Middle frontal gyrus (tissue), 1 donor: ENCODE data around the gene CD109.
A peak's percentile ranks its signal among the peaks of the same experiment; 100 is the strongest.
"Not testable (repeated sequence)": the region's sequence is repeated elsewhere in the genome, so short reads cannot be mapped to it uniquely, and the experiment has no call there.

Source experiments
- DNase-seq: peaks from one replicate; pipeline ENCODE4 v3.0.0-alpha.2; 2015; ENCODE audit warnings: low spot score; ENCODE audit errors: extremely low spot score

Gene CD109

DNA sequence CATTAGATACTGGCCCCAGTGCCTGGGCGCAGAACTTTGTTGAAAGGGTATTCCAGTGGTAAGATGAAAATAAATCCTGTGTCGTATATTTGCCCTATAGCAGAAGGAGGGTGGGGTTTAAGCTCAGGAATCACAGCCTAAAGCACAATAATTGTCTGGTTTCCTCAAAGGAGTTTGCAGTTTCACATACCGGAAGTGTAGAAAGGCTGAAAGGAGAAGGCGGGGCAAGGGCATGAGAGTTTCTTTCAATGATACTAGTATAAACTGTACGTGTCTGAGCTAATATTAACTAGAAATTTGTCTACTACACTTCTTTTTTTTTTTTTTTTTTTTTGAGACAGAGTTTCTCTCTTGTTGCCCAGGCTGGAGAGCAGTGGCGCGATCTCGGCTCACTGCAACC, 29.2 kb downstream of the CD109 start:
- DNase-seq: not testable (repeated sequence)

DNA sequence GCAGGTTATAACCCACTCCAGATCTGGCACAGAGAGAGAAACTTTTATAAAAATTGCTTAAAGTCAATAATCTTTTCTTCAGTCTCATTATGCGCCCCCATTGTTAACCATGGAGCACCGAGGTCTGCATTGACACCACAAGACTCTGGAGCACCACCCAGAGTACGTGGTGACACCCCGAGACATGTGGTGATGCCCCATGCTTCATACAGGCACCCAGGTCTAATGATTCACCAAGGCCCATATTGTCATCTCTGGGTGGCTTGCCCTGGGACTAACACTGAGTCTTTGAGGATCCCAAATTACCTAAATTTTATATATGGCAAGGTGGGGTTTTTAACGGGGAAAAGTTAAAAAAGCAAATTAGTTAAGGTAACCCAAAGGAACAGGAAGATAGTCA, 31.1 kb downstream of the CD109 start:
- DNase-seq: no peak

DNA sequence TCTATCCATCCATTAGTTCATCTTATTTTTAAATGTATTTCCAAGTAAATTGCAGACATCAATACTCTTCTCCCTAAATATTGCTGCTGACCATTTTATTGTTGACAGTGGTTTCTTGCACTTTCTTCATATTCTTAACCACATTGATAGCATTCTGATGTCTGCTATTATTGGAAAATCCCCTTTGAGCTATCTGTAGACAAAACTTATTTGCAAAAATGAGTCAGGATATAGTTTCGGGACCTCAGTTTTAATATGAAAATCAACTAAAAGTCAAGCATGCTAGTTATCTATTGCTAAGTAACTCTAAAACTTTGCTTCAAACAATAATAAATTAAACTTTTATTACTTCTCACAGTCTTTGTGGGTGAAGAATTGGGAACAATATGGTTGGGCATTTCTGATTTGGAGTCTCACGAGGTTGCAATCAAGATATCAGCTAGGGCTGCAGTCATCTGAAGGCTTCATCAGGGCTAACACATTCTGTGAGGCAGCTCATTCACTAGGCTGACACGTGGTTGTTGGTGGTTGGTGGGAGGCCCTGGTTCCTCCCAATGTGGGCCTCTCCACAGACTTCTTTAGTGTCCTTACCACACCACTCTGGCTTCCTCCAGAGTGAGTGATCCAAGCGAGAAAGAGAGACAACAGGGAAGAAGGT, 32.7 kb downstream of the CD109 start:
- no peak for DNase-seq

DNA sequence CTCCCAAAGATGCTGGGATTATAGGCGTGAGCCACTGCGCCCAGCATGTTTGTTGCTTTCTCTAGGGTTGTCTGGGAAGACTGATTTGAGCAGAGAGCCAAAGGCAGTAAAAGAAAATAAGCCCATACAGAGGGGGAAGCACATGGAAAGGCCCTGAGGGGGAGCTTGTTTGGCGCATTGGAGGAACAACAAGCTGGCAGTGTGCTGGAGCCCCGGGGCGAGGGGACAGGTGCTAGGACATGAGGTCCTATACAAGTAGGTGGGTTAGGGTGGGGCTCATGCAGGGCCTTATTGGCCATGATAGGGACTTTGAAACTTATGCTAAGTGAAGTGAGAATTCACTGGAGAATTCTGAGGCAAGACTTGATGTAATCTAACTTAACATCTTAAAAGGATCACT, 35.3 kb downstream of the CD109 start:
- no peak for DNase-seq

DNA sequence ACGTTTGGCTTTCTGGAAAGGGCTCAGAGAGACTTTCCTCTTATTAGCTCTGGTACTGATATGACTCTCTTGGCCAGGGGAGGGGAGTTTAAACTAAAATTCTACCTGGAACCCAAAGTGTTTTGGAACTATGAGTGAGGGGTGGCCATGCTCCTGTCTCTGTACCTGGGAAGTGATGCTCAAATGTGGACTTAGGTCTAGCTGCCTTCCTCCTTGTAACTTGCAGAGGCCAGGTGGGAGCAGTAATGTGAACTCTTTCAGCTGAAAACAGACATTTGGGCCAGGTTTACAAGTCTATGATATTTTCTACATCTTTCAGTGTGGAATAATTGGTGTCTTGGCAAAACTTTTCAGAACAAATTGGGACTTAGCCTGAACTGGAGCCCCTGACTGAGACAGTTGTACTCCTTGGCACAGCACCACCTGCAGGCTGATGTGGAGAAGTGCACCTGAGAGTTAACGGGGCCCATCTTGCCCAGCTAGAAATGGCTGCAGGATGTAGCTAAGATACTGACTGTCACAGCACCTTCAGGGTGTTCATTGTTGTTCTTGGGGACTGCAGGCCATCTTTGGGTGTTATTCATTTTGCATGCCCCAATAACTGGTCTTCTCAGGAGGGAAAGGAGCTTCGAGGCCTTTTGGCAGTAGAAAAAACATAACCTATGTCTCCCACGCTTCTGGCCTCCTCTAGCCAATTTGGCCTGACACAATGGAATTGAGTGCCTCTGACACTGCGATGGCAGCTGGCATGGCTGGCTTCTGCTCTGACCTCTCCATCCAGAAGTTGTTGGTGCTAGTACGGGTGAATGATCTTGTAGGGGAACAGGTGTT, 37.1 kb downstream of the CD109 start:
- peak; percentile 37 for DNase-seq

DNA sequence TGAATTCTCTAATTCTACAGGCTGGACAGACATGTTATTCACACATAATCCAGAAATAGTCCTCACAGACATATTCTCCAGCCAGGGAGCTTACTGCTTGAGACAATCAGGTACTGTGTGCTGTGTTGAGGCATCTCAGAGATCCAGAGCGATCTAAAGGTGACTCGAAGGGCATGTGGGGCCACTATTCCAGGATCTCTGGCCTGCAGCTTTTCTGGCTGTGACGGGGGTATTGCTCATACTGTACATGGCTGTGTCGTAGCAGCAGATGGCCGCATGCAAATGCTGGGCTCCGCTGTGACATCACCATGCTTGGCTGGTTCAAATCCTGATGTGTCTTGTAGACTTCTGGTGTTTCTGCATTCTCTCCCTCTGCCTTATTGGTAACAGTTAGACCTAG, 37.8 kb downstream of the CD109 start:
- DNase-seq: no peak

DNA sequence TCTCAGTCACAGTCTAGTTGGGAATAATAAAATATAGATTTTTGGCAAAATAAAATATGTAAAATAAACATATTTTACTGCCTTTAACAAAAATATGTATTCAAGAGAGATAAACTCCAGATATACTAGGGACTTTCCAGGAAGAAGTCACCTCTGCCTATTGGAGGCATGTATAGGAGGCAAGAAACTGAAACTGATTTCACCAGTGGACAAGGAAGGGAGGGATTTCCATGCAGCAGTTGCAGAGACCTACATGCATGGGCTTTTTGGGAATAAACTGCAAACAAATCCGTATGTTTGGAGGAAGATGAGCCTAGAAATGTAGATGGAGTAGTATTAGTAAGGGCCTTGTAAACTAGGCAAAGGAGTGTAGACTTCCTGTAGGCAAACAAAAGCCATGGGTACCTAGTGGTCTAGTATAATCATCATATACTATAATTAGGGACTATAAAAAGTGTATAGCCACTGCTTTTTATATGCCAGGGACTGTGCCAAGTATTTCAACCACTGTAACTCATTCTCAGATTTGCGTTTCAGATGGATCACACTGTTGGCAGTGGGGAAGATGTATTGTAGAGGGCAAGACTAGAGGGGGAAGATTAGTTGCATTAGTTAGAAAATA, 38.9 kb downstream of the CD109 start:
- DNase-seq: no peak

DNA sequence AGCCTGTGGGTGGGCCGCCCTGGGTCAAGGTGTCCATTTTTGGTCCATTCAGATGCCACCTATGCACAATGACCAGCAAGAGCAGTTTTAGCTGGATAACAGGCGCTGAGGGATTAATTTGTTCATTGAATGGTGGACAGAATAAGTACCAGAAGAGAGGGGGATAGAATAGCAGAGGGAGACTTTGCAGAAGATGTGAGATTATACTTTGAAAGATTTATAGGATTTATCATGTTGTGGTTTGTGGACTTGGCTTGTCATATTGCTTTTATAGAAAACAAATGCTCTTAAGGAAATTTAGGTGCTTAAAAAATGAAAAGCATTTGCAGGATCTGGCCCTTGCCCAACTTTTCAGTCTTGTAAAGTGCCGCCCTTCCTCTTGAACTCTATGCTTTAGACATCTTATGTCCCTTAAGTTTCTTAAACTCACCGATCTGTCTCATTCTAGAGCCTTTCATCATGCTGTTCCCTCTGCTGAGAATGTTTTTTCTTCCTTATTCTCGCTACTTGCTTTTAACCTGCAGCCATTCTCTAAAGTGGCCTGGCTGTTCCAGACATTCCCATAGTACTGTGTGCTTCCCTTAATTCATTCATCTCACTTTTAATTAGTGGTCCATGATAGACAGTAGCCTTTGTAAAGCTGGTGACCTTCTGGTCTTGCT, 42.5 kb downstream of the CD109 start:
- DNase-seq: no peak

DNA sequence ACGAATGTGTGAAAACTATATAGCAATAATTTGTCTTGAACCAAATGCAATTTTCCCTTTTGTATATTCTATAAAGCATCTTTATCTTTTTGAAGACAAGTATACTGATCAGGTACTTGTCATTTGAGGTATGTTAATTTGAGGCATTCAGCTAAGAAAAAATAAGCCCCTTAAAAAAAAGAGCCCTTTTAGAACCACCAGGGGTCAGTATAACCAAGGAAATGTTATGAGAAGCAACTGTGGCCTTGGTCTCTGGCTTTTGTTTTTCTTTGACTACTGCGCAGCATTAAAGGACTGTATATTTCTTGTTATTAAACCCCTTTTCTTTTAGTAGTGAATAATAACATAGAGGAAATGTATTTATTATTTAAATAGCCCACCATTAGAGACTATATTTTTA, 43.1 kb downstream of the CD109 start:
- peak; percentile 46 for DNase-seq

DNA sequence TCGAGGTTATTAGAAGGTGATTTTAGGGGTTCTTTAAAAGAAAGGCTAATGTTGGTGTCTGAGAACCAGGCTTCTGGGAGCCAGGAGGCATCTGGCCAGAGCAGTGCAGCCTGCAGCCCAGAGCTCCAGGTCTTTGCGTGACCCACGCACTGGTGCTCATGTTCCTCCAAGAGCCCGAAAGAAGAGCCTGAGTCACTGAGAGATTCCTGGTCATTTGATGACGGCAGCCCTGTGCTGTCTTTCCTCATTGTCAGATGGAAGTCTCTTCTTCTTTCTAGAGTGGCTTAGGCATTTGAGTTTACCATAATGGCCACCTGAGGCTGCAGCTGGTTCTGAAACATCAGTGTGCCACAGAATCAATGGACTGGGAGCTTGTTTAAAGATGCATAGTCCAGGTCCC, 46.4 kb downstream of the CD109 start:
- no peak for DNase-seq

DNA sequence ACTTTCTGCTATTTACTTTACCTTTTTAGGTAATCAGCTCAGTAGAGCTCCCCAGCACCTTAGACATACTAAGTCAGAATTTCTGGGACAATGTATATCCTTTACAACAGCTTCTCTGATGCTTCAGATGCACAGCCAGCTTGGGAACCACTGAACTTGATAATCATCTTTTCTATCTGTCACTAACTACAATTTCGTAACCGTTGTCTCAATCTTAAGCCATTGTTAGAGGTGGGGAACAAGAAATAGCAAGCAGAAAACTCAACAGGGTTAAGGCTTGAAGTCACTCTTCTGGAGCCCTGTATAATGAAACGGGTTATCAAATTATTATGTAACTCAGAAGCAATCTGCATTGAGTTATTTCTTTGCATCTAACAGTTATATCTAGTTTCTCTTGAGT, 47.1 kb downstream of the CD109 start:
- no peak for DNase-seq

DNA sequence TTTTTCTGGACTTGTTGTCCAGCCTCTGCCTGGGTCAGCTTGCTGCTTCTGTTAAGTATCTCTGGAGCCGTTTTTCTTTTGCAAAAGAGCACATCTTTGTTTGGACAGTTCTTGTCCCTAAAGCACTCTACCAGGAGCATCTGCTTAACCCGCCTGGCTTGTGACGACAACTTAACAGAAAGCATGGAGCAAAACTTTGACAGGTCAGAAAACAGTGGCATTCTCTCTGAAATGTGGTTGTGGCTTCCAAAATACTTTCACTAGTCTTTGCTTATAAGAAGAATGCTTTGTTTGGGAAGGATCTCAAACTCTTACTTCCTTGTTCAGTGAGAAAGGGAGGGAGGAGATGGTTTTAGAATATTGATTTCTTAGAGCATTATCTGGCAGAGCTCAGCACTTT, 47.6 kb downstream of the CD109 start:
- DNase-seq: no peak

DNA sequence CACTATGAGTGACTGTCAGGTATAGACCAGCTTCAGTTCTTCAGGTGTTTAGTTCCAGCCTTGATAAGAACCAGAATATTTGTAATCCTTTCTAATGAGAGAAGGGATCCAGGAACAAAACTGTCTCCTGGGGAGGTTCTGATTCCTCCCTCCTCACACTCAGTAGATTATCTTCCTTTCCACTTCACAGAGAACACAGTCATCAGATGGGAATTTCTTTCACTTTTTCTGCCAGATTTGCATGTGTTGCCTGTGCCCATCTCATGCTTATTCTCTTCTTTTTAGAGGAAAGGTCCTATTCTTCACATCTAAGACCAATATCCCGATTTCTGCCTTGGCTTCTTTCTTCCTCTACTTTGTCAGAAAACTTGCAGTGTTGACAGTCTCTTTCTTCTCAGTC, 50.8 kb downstream of the CD109 start:
- no peak for DNase-seq

DNA sequence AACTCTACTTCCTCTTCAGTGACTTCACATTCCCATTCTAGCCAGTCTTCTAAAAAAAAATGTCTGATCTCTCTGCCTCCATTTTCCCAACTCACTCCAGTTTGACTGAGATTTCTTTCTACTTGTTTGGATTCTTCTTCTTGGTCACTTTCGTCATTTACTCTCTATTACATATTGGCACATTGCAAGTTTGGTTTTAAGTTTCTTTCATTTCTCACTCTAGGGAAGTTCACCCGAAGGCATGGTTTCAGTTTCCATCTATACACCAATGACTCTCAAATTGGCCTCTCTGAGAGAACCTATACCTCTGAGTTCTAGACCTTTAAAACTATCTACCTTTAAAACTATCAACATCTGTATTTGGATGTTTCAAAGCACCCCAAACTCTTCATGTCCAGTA, 51.3 kb downstream of the CD109 start:
- no peak for DNase-seq

DNA sequence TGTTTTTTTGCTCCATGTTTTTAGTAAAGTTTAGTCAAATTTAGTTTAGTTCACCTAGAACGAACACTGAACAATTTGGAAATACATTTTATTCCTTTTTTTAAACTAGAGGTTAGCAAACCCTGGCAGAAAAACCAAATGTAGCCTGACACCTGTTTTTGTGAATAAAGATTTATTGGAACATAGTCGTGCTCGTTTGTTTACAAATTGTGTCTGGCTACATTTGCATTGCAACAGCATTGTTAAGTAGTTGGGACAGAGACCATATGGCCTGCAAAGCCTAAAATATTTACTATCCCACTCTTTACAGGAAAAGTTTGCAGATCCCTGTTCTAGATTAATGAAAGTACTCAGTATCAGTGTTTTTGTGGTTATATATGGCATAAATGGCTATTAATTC, 56.9 kb downstream of the CD109 start:
- DNase-seq: no peak

DNA sequence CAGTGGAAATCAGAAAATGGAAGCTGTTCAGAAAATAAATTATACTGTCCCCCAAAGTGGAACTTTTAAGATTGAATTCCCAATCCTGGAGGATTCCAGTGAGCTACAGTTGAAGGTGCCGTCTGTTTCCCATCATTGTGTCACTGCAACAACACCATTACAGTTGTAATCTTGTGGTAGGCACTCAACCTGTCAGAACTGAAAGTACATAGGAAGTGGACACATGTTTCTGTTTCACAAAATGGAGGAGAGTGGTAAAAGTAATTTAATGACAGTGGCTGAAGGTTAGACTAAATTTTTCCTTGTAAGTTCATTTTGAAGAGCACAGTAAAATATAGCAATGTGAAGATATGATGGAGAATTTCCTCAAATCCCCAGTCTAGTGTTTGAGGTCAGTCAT, 70.0 kb downstream of the CD109 start:
- DNase-seq: no peak

DNA sequence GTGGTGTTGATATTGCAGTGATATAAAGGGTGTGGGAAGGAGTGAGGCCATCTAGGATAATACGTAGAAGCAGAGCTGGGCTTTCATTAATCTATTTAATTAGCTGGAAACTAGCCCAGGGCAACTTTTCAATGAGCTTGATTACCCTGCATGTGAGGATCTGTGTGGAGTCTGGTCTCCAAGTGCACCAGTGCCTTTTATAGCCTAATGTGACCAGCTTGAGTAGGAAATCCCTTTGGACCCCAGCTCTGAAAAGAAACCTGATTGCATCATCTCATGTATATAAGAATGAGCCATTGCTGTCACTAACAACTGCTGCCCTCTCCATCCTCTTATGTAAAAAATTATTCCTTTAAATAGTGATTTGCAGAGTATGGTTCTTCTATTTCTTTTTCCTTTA, 72.6 kb downstream of the CD109 start:
- DNase-seq: no peak

DNA sequence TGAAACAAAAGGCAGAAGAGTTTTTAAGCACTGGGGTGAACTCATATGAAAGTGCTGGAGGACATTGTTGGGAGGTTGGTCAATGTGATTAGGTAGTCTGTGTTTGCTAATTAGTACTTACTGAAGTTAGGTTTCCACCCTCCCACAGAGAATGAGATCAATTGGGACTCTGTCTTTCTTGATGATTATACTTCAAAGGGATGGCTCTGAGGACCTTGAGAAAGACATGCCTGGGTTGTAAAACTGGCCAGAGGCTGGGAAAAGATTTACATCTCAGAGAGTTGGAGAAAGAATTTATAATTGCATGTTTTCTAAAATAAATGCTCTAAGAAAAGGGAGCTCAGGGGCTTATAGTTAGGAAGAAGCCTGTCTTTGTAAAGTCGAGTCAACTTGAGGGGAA, 74.0 kb downstream of the CD109 start:
- DNase-seq: no peak

DNA sequence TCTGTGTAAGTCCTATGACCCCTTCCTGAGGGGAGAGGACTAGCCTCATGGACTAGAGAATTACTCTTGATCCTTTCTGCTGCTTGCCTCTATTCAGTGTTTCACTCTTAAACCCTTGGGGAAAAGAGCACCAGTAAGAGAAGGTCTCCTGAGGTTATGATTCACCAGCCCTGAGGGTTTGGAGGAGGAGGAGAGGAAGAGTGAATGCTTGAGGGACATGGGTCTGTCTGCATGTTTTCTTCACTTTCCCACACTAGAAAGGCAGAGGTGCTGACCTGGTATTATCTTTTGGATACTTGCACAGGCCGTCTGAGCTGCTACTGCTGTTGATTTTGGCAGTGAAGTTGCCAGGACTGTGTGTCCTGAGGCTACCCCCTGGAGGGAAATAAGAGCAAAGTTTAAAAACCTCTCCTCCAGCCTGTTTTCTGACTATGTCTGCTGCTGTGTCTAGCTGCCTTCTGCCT, 78.3 kb downstream of the CD109 start:
- no peak for DNase-seq

DNA sequence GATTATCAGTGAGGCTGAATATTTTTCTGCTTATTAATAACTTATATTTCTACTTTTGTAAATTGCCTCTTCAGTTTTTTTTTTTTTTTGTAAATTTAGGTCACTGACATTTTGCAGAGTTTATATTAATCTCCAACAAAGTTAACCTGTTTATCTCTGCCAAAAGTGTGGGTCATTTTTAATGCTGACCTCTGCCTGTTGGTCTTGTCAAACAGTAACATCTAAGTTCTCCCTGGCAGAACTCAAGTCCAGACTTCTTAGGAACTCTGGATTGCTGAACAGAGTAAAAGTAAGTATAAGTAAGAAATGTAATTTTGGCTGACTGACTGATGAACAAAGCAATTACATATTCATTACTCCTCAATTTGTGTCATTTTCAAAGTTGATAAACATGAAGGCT, 83.9 kb downstream of the CD109 start:
- no peak for DNase-seq

DNA sequence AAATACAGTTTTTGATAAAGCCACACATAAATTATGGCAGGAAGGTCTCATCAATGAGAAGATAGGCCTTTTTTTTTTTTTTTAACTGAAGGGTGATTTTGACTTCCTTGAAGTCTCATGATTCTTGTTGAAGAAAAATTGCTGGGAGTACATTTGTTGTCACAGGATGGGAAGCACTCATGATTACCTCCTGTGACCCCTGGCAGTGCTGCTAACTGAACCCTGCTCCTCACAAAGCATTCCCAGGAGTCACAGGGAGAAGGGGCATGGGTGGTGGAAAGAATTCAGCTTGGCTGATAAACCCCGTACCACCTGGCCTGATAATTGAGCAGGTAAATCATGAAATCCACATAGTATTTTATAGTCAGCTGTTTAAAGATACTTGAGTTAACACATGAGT, 86.9 kb downstream of the CD109 start:
- DNase-seq: no peak
